NT2/D1 (cell line): ENCODE measurements around the gene CSF3R.

Experiments
- SUZ12 ChIP-seq: IDR thresholded peaks from 2 replicates; pipeline ENCODE4 v1.6.1; 2011; ENCODE audit not compliant: insufficient read length, insufficient read depth; ENCODE audit errors: extremely low read depth
- YY1 ChIP-seq: IDR thresholded peaks from 2 replicates; pipeline ENCODE4 v1.6.1; 2011; ENCODE audit not compliant: insufficient read length, insufficient read depth
- ZNF274 ChIP-seq: IDR thresholded peaks from 2 replicates; pipeline ENCODE4 v1.6.1; 2011; ENCODE audit warnings: mild to moderate bottlenecking, low read depth, low read length

GRCh38 chr1:36421649-36422048, 61.1 kb downstream of the CSF3R start:
- TF ChIP-seq ZNF274 (no peak), SUZ12 (no peak), YY1 (no peak)
